Effector memory CD4-positive, alpha-beta T cell (primary cell): ENCODE data around the gene VAV2.

Experiments used
- DNase-seq, 3 donors: peaks; one replicate each; pipeline ENCODE4 v3.0.0-alpha.2; 2020
- H3K27ac ChIP-seq: 2 replicates; pipeline ENCODE4 v1.7.0; 2013; ENCODE audit warnings: mild to moderate bottlenecking, low read length, moderate library complexity; ENCODE audit not compliant: insufficient read depth, poor library complexity, severe bottlenecking
- H3K27me3 ChIP-seq: replicated peaks from 2 replicates; pipeline ENCODE4 v1.7.0; 2013; ENCODE audit warnings: mild to moderate bottlenecking, low read length; ENCODE audit not compliant: insufficient read depth, control insufficient read depth, poor library complexity, severe bottlenecking
- H3K36me3 ChIP-seq: 2 replicates; pipeline ENCODE4 v1.7.0; 2013; ENCODE audit warnings: mild to moderate bottlenecking, low read length, moderate library complexity; ENCODE audit not compliant: control insufficient read depth, insufficient read depth
- H3K4me1 ChIP-seq: 2 replicates; pipeline ENCODE4 v1.7.0; 2013; ENCODE audit warnings: low read length, mild to moderate bottlenecking; ENCODE audit not compliant: control insufficient read depth, insufficient read depth, poor library complexity, severe bottlenecking
- H3K4me3 ChIP-seq: 2 replicates; pipeline ENCODE4 v1.7.0; 2013; ENCODE audit warnings: low read length, low read depth, mild to moderate bottlenecking; ENCODE audit not compliant: insufficient read depth, poor library complexity, severe bottlenecking
- H3K9me3 ChIP-seq: 2 replicates; pipeline ENCODE4 v1.7.0; 2013; ENCODE audit warnings: mild to moderate bottlenecking, low read length, moderate library complexity; ENCODE audit not compliant: control insufficient read depth

VAV2 gene

GRCh38 chr9:133944746-133945135, 47.4 kb downstream of the VAV2 start:
- H3K9me3 ChIP-seq: no peaks in the 10 kb centered on the region
- no peaks in the 10 kb centered on the region for H3K27me3 ChIP-seq
- no peak overlapping the region for H3K27ac ChIP-seq
- H3K36me3 ChIP-seq: no peaks in the 10 kb centered on the region
- DNase-seq: no peak
- no peaks in the 10 kb centered on the region for H3K4me1 ChIP-seq
- no peak overlapping the region for H3K4me3 ChIP-seq

- H3K4me3 ChIP-seq: no peak overlapping the region
- no peaks in the 10 kb centered on the region for H3K9me3 ChIP-seq
- no peak for DNase-seq
- H3K4me1 ChIP-seq: no peaks in the 10 kb centered on the region
- no peak overlapping the region for H3K27ac ChIP-seq
- no peaks in the 10 kb centered on the region for H3K36me3 ChIP-seq
- no peaks in the 10 kb centered on the region for H3K27me3 ChIP-seq
Measured at GRCh38 chr9:133943781-133944745, 48.1 kb downstream of the VAV2 start.

- H3K27ac ChIP-seq: no peak overlapping the region
Measured at GRCh38 chr9:133943036-133943780, 48.9 kb downstream of the VAV2 start.

GRCh38 chr9:133942206-133942975, 49.7 kb downstream of the VAV2 start:
- no peak for DNase-seq
- Histone ChIP-seq H3K36me3 (no peaks in the 10 kb centered on the region), H3K27me3 (no peaks in the 10 kb centered on the region), H3K9me3 (no peaks in the 10 kb centered on the region), H3K4me1 (no peaks in the 10 kb centered on the region), H3K27ac (no peak overlapping the region), H3K4me3 (no peak overlapping the region)

More at GRCh38 chr9:133943036-133943780, 48.9 kb downstream of the VAV2 start:
- H3K27me3 ChIP-seq: no peaks in the 10 kb centered on the region
- no peaks in the 10 kb centered on the region for H3K4me1 ChIP-seq
- H3K4me3 ChIP-seq: no peak overlapping the region
- no peaks in the 10 kb centered on the region for H3K36me3 ChIP-seq
- no peaks in the 10 kb centered on the region for H3K9me3 ChIP-seq
- no peak for DNase-seq

DNA sequence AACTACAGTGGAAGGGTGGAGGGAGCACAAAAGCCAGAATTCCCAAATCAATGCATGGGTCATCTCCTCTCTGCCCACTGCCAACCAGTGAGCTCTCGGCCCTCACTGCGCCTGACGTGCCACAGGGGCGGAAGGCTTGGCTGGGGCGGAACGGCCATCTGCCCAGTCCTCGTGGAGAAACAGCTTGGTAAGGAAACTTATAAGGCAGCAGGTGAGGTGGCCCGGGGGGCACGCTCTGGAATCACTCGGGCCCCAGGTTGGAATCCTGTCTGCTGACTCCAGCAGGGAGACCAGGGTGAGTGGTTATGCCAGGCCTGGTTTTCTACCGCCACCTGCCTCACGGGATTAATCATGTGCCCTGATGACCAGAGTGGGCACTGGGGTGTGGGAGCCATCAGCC, 52.3 kb downstream of the VAV2 start:
- Histone ChIP-seq H3K27ac (no peak overlapping the region), H3K36me3 (no peaks in the 10 kb centered on the region), H3K27me3 (no peaks in the 10 kb centered on the region), H3K9me3 (no peaks in the 10 kb centered on the region), H3K4me3 (no peak overlapping the region), H3K4me1 (no peaks in the 10 kb centered on the region)
- no peak for DNase-seq

DNA sequence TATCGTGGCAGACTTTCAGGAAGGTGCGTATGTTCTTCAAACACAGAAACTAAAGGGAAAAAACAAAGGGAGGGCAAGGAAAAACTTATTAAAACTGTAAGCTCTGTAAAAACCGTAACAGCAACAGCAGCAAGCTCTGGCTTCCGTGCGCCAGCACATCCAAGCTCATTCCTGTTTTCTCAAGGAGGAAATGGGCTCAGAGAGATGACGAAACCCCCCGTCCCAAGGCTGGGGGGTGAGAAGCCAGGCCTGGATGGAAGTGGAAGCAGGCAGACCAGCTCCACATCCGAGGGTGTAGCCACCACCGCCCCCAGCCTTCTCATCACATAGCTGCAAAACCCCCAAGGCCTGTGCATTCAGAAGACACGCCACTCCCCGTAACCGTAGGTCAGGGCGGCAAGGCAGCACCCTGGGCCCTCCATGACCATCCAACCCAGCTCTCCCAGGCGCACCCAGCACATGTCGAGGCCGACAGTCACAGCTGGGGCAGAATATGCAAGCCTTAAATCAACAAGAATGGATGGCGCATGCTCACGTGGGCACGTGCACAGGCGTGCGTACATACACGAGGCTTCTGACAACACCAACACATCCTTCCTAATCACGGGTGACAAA, 52.8 kb downstream of the VAV2 start:
- no peak overlapping the region for H3K4me3 ChIP-seq
- no peaks in the 10 kb centered on the region for H3K27me3 ChIP-seq
- DNase-seq: no peak
- H3K27ac ChIP-seq: no peak overlapping the region
- H3K36me3 ChIP-seq: no peaks in the 10 kb centered on the region
- no peaks in the 10 kb centered on the region for H3K4me1 ChIP-seq
- no peaks in the 10 kb centered on the region for H3K9me3 ChIP-seq

DNA sequence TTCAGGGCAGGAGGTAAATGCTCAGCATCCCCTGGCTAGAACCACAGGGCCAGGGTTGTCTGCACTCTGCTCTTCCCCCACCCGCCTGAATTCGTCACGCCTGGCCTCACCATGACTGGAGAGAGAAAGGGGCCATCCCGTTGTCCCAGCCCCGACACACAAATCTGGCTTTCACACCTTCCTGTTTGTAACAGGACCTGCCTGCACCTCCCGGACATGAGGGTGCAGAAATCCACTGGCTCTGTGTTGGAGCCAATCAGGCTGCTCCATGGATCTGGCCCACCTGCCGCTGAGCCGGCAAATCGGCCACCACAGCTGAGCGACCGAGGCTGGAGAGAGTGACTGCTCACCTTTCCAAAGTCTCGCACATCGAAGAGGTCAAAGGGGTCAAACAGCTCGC, 53.4 kb downstream of the VAV2 start:
- H3K27me3 ChIP-seq: no peaks in the 10 kb centered on the region
- H3K9me3 ChIP-seq: no peaks in the 10 kb centered on the region
- no peaks in the 10 kb centered on the region for H3K36me3 ChIP-seq
- no peaks in the 10 kb centered on the region for H3K4me1 ChIP-seq
- H3K27ac ChIP-seq: no peak overlapping the region
- DNase-seq: no peak
- H3K4me3 ChIP-seq: no peak overlapping the region

DNA sequence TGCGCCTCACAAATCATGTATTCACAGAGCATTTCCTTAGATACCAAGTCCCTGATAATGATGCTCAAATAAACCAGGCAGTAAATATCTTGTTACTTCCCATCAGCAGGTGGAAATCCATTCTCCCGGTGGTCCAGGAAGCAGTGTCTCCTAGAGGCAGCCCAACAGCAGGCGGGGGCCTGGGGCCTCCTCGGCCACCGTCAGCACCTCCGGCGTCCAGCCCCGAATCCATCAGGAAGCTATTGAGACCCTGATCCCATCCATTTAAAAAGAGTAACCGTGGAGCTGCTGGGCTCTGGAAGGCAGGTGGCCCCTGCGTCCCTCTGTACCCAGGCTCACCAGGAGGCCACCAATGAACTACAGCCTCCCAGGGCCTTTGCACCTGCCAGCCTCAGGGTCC, 54.0 kb downstream of the VAV2 start:
- DNase-seq: no peak
- no peak overlapping the region for H3K27ac ChIP-seq
- H3K9me3 ChIP-seq: no peaks in the 10 kb centered on the region
- H3K4me1 ChIP-seq: no peaks in the 10 kb centered on the region
- no peaks in the 10 kb centered on the region for H3K36me3 ChIP-seq
- no peak overlapping the region for H3K4me3 ChIP-seq
- no peaks in the 10 kb centered on the region for H3K27me3 ChIP-seq

- H3K4me3 ChIP-seq: no peak overlapping the region
- no peaks in the 10 kb centered on the region for H3K9me3 ChIP-seq
- no peak for DNase-seq
- no peak overlapping the region for H3K27ac ChIP-seq
- no peaks in the 10 kb centered on the region for H3K27me3 ChIP-seq
- no peaks in the 10 kb centered on the region for H3K4me1 ChIP-seq
- no peaks in the 10 kb centered on the region for H3K36me3 ChIP-seq
Measured at GRCh38 chr9:133937120-133937519, 55.0 kb downstream of the VAV2 start.
